HL-60 (cell line): ENCODE data around the gene RNF144A.

Source experiments
- DNase-seq, 2 experiments: peaks; one replicate each; pipeline ENCODE4 v3.0.0-alpha.2; 2010 to 2020; ENCODE audit warnings: low read depth in 1 of 2, low spot score in 1 of 2
- H3K27ac ChIP-seq: fragments of 250-450 bp; sonication (Bioruptor Pico); replicated peaks from 2 replicates; pipeline ENCODE4 v1.5.1; 2020; ENCODE audit warnings: mild to moderate bottlenecking, moderate library complexity
- H3K27me3 ChIP-seq: fragments of 250-450 bp; sonication (Bioruptor Pico); 2 replicates; pipeline ENCODE4 v1.5.1; 2021; ENCODE audit warnings: mild to moderate bottlenecking, moderate library complexity; ENCODE audit not compliant: insufficient read depth, poor library complexity, severe bottlenecking
- H3K4me3 ChIP-seq: replicated peaks from 2 replicates; pipeline ENCODE4 v1.5.1; 2011; ENCODE audit warnings: mild to moderate bottlenecking, control low read depth, low read length; ENCODE audit not compliant: insufficient read depth
- GABPA ChIP-seq: IDR thresholded peaks from 2 replicates; pipeline ENCODE4 v1.6.1; 2012; ENCODE audit warnings: low read depth
- POLR2AphosphoS5 ChIP-seq: IDR thresholded peaks from 2 replicates; pipeline ENCODE4 v1.6.1; 2012; ENCODE audit warnings: low read depth
- SPI1 ChIP-seq: IDR thresholded peaks from 2 replicates; pipeline ENCODE4 v1.6.1; 2012; ENCODE audit warnings: low read depth, mild to moderate bottlenecking, borderline replicate concordance
- TF ChIP-seq, protein P1 (sequence below): IDR thresholded peaks from 2 replicates; pipeline ENCODE4 v1.6.1; 2012; ENCODE audit warnings: low read depth; ENCODE audit not compliant: insufficient replicate concordance
- TF ChIP-seq, protein P2 (sequence below): IDR thresholded peaks from one replicate; pipeline ENCODE4 v1.5.1; 2011; ENCODE audit warnings: low read length, control low read depth, inconsistent platforms; ENCODE audit not compliant: insufficient read depth

Gene RNF144A

DNA sequence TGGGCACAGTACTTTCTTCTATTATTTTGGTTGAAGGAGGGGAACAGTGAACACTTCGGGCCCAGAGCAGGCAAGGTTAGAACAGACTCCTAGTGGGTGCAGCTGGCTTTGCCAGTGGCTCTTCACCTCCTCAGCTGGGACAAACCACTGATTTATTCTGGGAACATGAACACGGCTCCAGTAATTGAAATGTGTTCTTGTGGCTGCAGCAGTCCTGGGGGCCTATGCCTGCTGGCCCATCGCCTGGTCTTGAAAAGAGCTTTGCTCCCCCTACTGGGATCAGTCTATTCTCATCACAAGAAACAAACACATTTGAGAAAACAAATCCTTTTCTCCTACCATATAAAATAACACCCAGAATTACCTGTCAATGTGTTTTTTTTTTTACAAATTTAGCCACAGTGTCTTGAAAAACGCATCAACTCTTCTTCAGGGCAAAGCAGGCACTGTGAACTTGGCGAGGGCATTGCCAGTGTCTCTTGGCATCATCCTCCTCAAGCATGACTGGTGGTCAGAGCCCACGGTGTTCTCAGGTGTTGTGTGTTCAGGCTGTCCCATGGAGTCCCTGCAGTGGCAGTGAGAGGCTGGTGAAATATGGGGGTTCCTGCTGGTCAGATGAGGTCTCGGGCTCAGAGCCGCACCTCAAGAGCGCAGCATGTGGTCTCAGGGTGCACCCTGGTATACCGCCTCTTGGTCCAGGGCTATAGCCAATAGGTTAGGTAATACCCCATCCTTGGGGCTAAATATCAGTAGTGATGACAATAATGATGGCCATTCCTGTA is 51.3 kb downstream of the RNF144A start:
- H3K27me3 ChIP-seq: no peaks in the 10 kb centered on the region
- TF ChIP-seq, protein P1, sequence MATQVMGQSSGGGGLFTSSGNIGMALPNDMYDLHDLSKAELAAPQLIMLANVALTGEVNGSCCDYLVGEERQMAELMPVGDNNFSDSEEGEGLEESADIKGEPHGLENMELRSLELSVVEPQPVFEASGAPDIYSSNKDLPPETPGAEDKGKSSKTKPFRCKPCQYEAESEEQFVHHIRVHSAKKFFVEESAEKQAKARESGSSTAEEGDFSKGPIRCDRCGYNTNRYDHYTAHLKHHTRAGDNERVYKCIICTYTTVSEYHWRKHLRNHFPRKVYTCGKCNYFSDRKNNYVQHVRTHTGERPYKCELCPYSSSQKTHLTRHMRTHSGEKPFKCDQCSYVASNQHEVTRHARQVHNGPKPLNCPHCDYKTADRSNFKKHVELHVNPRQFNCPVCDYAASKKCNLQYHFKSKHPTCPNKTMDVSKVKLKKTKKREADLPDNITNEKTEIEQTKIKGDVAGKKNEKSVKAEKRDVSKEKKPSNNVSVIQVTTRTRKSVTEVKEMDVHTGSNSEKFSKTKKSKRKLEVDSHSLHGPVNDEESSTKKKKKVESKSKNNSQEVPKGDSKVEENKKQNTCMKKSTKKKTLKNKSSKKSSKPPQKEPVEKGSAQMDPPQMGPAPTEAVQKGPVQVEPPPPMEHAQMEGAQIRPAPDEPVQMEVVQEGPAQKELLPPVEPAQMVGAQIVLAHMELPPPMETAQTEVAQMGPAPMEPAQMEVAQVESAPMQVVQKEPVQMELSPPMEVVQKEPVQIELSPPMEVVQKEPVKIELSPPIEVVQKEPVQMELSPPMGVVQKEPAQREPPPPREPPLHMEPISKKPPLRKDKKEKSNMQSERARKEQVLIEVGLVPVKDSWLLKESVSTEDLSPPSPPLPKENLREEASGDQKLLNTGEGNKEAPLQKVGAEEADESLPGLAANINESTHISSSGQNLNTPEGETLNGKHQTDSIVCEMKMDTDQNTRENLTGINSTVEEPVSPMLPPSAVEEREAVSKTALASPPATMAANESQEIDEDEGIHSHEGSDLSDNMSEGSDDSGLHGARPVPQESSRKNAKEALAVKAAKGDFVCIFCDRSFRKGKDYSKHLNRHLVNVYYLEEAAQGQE: no peak
- no peak for TF ChIP-seq SPI1
- TF ChIP-seq GABPA: no peak
- TF ChIP-seq, protein P2, sequence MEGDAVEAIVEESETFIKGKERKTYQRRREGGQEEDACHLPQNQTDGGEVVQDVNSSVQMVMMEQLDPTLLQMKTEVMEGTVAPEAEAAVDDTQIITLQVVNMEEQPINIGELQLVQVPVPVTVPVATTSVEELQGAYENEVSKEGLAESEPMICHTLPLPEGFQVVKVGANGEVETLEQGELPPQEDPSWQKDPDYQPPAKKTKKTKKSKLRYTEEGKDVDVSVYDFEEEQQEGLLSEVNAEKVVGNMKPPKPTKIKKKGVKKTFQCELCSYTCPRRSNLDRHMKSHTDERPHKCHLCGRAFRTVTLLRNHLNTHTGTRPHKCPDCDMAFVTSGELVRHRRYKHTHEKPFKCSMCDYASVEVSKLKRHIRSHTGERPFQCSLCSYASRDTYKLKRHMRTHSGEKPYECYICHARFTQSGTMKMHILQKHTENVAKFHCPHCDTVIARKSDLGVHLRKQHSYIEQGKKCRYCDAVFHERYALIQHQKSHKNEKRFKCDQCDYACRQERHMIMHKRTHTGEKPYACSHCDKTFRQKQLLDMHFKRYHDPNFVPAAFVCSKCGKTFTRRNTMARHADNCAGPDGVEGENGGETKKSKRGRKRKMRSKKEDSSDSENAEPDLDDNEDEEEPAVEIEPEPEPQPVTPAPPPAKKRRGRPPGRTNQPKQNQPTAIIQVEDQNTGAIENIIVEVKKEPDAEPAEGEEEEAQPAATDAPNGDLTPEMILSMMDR: no peak
- TF ChIP-seq POLR2AphosphoS5: no peak
- no peak overlapping the region for H3K4me3 ChIP-seq
- no peak for DNase-seq
- no peak overlapping the region for H3K27ac ChIP-seq

- TF ChIP-seq, protein P2: no peak
- TF ChIP-seq POLR2AphosphoS5 (no peak), GABPA (no peak), SPI1 (no peak)
- TF ChIP-seq, protein P1: no peak
- Histone ChIP-seq H3K4me3 (no peak overlapping the region), H3K27me3 (no peaks in the 10 kb centered on the region), H3K27ac (0 out of 2 replicates have a peak overlapping the region, but pooled peaks have one; percentile 21)
- DNase-seq: no peak
Measured at GRCh38 chr2:6970551-6970950, 53.3 kb downstream of the RNF144A start.

GRCh38 chr2:6970976-6971480 is 53.8 kb downstream of the RNF144A start:
- TF ChIP-seq, protein P1: no peak
- TF ChIP-seq, protein P2: no peak
- TF ChIP-seq SPI1 (no peak), POLR2AphosphoS5 (no peak), GABPA (no peak)
- Histone ChIP-seq H3K27me3 (no peaks in the 10 kb centered on the region), H3K4me3 (no peak overlapping the region), H3K27ac (0 out of 2 replicates have a peak overlapping the region, but pooled peaks have one; percentile 21)
- peak in 1 of 2 experiments; percentile 15 for DNase-seq
